AG10803 (cell line): Measurements from ENCODE around the gene USH1C.

Source experiments
- DNase-seq: peaks from one replicate; pipeline ENCODE4 v3.0.0; 2010; ENCODE audit warnings: low read depth
- H3K4me3 ChIP-seq: 2 replicates; pipeline ENCODE4 v1.5.1; 2011; ENCODE audit warnings: mild to moderate bottlenecking, low read length, control low read depth
- CTCF ChIP-seq: conservative IDR thresholded peaks from 2 replicates; pipeline ENCODE4 v1.5.1; 2011; ENCODE audit warnings: mild to moderate bottlenecking, low read length, control low read depth, inconsistent platforms

USH1C gene

GRCh38 chr11:17486646-17487045, 57.6 kb downstream of the USH1C start:
- no peak overlapping the region for H3K4me3 ChIP-seq
- TF ChIP-seq CTCF = no peak
- DNase-seq = no peak

- no peak for DNase-seq
- no peak for TF ChIP-seq CTCF
These were observed 60.7 kb downstream of the USH1C start for GRCh38 chr11:17483505-17483904.

GRCh38 chr11:17481905-17482304, 62.3 kb downstream of the USH1C start:
- TF ChIP-seq CTCF = no peak
- no peak overlapping the region for H3K4me3 ChIP-seq
- DNase-seq = no peak

More at GRCh38 chr11:17483505-17483904, 60.7 kb downstream of the USH1C start:
- no peak overlapping the region for H3K4me3 ChIP-seq

- no peak overlapping the region for H3K4me3 ChIP-seq
- TF ChIP-seq CTCF = no peak
- no peak for DNase-seq
These were observed 64.7 kb downstream of the USH1C start for GRCh38 chr11:17479284-17480214.

GRCh38 chr11:17478070-17478469, 66.1 kb downstream of the USH1C start:
- no peak for DNase-seq
- no peak for TF ChIP-seq CTCF
- H3K4me3 ChIP-seq = no peak overlapping the region

- H3K4me3 ChIP-seq = no peak overlapping the region
- no peak for DNase-seq
- no peak for TF ChIP-seq CTCF
These were observed 66.9 kb downstream of the USH1C start for GRCh38 chr11:17477361-17477760.

GRCh38 chr11:17477084-17477333, 67.2 kb downstream of the USH1C start:
- H3K4me3 ChIP-seq = no peak overlapping the region
- DNase-seq = no peak

More at GRCh38 chr11:17477084-17477333, 67.2 kb downstream of the USH1C start:
- no peak for TF ChIP-seq CTCF
